Astrocyte (in vitro differentiated cells and primary cell): ENCODE data around the gene IGSF10.

Experiments
- EZH2 ChIP-seq: IDR thresholded peaks from 2 replicates; pipeline ENCODE4 v1.6.1; 2012; ENCODE audit warnings: mild to moderate bottlenecking, low read length, inconsistent platforms; ENCODE audit not compliant: insufficient read depth
- TF ChIP-seq, protein P1 (sequence below): IDR thresholded peaks from 2 replicates; pipeline ENCODE4 v1.5.1; 2011; ENCODE audit warnings: low read depth, mild to moderate bottlenecking, inconsistent platforms, low read length, moderate library complexity; ENCODE audit not compliant: insufficient read depth

DNA sequence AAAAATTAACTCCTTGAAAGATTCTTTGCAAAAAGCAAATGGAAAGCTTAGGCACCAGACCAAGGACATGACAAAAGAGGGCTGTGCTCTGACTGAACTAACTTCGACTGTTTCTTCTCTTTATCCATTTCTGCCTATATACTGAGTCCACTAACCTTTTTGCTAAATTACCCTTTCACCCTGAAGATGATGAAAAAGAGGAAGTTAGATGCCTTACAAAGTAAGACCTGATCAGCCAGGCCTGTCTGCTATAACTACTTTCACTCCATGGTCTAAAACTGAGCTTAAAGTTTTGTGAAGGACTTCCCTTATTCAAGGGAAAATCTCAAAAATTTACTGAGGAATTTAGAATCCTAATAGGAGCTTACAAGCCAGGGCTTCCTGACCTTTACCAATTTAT lies 6.2 kb upstream of the IGSF10 start:
- TF ChIP-seq, protein P1, sequence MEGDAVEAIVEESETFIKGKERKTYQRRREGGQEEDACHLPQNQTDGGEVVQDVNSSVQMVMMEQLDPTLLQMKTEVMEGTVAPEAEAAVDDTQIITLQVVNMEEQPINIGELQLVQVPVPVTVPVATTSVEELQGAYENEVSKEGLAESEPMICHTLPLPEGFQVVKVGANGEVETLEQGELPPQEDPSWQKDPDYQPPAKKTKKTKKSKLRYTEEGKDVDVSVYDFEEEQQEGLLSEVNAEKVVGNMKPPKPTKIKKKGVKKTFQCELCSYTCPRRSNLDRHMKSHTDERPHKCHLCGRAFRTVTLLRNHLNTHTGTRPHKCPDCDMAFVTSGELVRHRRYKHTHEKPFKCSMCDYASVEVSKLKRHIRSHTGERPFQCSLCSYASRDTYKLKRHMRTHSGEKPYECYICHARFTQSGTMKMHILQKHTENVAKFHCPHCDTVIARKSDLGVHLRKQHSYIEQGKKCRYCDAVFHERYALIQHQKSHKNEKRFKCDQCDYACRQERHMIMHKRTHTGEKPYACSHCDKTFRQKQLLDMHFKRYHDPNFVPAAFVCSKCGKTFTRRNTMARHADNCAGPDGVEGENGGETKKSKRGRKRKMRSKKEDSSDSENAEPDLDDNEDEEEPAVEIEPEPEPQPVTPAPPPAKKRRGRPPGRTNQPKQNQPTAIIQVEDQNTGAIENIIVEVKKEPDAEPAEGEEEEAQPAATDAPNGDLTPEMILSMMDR, result no peak
- TF ChIP-seq EZH2, result no peak
